ENCODE data around the gene NIN.

DNA sequence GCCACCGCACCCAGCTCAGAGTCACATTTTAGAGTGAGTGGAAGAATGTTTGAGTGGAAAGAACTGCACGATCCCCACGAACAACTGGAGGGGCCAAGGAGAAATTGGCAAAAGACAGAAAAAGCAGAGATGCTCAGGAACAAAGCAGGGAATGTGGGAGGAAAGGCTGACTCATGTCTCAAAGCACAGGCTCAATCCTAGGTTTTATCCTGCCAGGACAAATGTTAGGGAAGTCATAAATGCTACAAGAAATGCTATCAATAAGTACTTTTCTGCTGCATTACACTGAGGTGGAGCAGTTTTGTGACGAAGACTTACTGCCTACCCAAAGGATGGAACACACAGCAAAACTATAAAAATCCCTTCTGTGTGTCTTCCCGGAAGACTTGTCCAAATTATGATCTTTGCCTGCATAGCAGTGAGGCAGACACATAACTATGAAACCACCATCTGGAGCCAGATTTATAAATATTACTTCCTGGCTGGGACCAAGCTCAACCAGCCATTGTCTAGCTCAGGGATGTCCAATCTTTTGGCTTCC is 26.7 kb downstream of the NIN start:
- TF ChIP-seq, protein P1, sequence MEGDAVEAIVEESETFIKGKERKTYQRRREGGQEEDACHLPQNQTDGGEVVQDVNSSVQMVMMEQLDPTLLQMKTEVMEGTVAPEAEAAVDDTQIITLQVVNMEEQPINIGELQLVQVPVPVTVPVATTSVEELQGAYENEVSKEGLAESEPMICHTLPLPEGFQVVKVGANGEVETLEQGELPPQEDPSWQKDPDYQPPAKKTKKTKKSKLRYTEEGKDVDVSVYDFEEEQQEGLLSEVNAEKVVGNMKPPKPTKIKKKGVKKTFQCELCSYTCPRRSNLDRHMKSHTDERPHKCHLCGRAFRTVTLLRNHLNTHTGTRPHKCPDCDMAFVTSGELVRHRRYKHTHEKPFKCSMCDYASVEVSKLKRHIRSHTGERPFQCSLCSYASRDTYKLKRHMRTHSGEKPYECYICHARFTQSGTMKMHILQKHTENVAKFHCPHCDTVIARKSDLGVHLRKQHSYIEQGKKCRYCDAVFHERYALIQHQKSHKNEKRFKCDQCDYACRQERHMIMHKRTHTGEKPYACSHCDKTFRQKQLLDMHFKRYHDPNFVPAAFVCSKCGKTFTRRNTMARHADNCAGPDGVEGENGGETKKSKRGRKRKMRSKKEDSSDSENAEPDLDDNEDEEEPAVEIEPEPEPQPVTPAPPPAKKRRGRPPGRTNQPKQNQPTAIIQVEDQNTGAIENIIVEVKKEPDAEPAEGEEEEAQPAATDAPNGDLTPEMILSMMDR (conservative IDR thresholded peaks at IDR 0.05; ENCODE audit: low read depth, low read length): no peak
- TF ChIP-seq POLR2A (IDR thresholded peaks at IDR 0.05; ENCODE audit: low read depth, low read length) (no peak), CEBPB (IDR thresholded peaks at IDR 0.05; ENCODE audit: low read depth, low read length) (no peak), RAD21 (IDR thresholded peaks at IDR 0.05; ENCODE audit: low read length) (no peak), FOS (IDR thresholded peaks at IDR 0.05; ENCODE audit: low read depth, low read length) (no peak), MXI1 (IDR thresholded peaks at IDR 0.05; ENCODE audit: borderline replicate concordance, low read depth, low read length) (no peak), CHD1 (IDR thresholded peaks at IDR 0.05; ENCODE audit: low read depth, low read length) (no peak), SMC3 (IDR thresholded peaks at IDR 0.05; ENCODE audit: low read depth, low read length) (no peak)
- TF ChIP-seq, protein P2, sequence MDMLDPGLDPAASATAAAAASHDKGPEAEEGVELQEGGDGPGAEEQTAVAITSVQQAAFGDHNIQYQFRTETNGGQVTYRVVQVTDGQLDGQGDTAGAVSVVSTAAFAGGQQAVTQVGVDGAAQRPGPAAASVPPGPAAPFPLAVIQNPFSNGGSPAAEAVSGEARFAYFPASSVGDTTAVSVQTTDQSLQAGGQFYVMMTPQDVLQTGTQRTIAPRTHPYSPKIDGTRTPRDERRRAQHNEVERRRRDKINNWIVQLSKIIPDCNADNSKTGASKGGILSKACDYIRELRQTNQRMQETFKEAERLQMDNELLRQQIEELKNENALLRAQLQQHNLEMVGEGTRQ (IDR thresholded peaks at IDR 0.05; ENCODE audit: low read depth, low read length): no peak
